Spleen (tissue), 7 donors: ENCODE data around the gene ABCF1.

ENCODE experiments used
- CTCF ChIP-seq, 11 experiments: fragments of 200-600 bp in 7 of 11; fragments of 450-650 bp in 4 of 11; sonication (generic) in 4 of 11; IDR thresholded peaks in 8 of 11; conservative IDR thresholded peaks in 3 of 11; 1 replicate in 7 of 11; 2 replicates in 4 of 11; pipeline versions ENCODE4 v1.4.0 to v1.8.0; 2016 to 2021; ENCODE audit warnings: antibody characterized with exemption in 11 of 11, inconsistent platforms in 4 of 11, mild to moderate bottlenecking in 1 of 11
- POLR2A ChIP-seq, 3 donors: fragments of 450-650 bp; IDR thresholded peaks; one replicate each; pipeline ENCODE4 v1.5.1; 2017; ENCODE audit warnings: antibody characterized with exemption in 3 of 3, mild to moderate bottlenecking in 1 of 3
- POLR2AphosphoS5 ChIP-seq, 3 donors: sonication (generic); formaldehyde crosslinking; IDR thresholded peaks; one replicate each; pipeline ENCODE4 v1.5.1; 2017; ENCODE audit warnings: antibody characterized with exemption in 3 of 3
- donor health status: DM: no; HTN: no; CAD: no; lungs with moderate emphysema.
- donor health status: DM: no; HTN: no; CAD: no.
- donor health status: DM: no; HTN: no; CAD: no.

- TF ChIP-seq POLR2AphosphoS5 (IDR thresholded peaks at IDR 0.05) (no peak), POLR2A (IDR thresholded peaks at IDR 0.05) (no peak), CTCF (IDR thresholded peaks at IDR 0.05 in 8 of 11, conservative IDR thresholded peaks at IDR 0.05 in 3 of 11) (no peak)
Observed at GRCh38 chr6:30548375-30548774, 22.9 kb upstream of the ABCF1 start.
